GM19023 (cell line): ENCODE results near the gene FOXO1.

ENCODE experiments used
- ATAC-seq: cut with Tn5 transposase; IDR thresholded peaks from one replicate; pipeline ENCODE4 v1.9.1; 2021; ENCODE audit warnings: mild to moderate bottlenecking, moderate library complexity; ENCODE audit not compliant: unreplicated experiment

FOXO1 gene

DNA sequence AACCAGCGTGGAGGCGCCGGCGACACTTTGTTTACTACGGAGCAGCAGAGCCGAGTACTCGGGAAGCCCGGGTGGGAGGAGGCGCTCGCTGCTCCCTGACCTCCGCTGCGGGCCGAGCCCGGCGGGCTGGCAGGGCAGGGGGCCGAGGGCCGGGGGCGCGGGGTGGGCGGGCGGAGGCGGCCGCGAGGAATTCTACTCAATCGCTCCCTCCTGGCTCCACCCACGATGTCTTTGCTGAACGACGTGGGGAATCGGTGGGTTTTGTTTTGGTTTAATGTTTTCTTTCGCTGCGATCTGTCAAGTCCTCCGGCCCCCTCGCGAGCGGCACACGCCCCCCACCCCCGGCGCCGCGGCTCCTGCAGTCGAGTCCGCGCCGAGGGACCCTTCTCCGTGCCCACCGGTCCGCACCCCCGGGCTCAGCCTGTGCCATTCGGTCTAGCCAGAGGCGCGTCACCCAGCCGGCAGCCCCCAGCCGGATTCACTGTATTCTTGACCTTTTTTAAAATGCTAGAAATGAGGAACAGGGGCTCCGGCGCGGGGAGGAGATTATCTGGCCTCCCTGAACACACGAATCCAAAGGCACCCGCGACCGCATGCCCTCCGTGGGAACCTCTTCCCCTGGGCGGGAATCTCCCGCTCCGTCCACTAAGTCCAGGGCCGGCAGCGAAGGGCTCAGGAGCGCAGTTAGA is 636 bp upstream of the FOXO1 start:
- ATAC-seq, result peak; percentile 6

DNA sequence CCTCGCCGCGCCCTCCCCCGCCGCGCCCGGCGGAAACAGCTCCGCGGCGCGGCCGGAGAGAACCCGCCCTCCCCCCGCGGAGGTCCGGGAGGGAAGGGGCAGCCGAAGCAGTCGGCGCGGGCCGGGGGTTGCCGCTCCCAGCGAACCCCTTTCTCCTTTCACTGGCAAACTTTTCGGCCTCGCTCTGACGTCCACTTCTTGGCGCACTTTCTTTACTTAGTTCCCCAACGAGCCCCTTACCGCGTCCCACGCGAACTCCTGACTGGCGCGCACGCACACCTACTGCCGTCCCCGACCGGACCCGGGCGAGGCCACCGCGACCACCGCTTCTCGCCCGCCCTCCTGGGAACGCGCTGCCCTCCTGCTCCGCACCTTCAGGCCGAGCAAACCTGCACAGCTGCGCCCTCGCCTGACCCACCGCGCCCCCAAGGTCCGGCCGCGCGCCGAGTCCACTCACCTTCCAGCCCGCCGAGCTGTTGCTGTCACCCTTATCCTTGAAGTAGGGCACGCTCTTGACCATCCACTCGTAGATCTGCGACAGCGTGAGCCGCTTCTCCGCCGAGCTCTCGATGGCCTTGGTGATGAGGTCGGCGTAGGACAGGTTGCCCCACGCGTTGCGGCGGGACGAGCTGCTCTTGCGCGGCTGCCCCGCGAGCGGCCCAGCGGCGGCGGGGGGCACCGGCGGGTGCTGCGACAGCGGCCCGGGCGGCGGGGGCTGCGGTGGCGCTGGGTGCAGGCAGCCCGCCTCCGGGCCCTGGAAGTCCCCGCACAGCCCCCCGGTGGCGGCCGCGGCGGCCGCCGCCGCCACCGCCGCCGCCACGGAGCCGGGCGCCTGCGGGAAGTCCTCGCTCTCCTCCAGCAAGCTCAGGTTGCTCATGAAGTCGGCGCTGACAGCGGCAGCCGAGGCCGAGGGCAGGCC is 1.1 kb downstream of the FOXO1 start:
- ATAC-seq, result peak; percentile 7

DNA sequence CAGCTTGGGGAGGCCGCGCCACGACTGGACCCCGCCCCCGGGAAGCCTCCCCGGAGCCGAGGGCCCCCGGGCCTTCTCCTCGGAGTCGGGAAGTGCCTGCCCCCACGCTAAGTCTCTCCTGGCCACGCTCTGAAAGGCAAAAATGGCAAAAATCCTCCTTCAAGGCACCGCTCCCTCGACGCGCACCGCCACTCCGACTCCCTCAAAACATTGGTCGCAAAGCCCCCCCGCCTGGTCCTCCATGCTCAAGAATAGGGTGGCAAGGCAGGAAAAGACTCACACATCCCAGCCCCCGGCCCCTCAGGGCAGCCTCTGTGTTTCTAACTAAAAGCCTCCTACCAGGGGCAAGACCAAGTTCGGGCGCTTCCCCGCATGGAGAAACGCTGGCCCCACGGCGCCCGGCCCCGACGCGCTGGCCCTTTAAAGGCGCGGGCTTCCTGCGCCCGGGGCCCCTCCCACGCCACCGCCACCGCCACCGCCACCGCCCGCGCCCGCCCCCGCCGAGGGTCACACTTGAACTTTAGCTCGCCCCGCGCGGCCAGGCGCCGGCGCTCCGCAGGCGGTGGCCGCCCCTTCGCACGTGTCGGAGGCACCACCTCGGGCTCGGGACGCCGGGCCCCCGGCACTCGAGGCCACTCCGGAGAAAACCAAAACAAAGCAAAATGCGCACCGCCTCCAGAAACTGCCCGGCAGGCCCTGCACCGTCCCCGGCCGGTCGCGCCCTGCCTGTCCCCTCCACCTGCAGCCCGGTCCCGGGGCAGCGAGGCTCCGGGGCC is 1.9 kb downstream of the FOXO1 start:
- ATAC-seq, result peak; percentile 37

DNA sequence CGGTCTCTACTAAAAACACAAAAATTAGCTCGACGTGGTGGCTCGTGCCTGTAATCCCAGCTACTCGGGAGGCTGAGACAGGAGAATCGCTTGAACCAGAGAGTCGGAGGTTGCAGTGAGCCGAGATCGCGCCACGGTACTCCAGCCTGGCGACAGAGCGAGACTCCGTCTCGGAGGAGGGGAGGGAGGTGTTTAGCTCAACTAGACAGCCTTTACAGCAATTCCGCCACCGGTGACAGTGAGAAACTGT is 2.4 kb downstream of the FOXO1 start:
- peak; percentile 24 for ATAC-seq

DNA sequence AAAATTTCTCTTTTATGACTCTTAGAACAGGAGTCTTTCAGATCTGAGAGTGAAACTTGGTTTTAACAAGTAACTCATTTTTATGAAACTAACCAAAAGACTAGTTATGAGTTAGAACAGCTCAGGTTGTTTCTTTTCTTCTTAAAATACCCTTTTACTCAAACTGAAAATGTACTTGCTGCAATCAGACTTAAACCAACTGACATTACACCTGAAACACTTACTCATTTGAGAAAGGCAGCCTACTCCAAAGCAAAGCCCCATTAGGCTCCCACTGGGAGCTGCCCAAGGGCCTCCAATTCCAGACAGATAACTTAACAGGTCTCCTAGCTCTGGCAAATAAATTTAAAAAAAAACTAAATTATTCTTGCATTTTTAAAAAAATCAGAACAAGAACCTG is 3.6 kb downstream of the FOXO1 start:
- no peak for ATAC-seq

DNA sequence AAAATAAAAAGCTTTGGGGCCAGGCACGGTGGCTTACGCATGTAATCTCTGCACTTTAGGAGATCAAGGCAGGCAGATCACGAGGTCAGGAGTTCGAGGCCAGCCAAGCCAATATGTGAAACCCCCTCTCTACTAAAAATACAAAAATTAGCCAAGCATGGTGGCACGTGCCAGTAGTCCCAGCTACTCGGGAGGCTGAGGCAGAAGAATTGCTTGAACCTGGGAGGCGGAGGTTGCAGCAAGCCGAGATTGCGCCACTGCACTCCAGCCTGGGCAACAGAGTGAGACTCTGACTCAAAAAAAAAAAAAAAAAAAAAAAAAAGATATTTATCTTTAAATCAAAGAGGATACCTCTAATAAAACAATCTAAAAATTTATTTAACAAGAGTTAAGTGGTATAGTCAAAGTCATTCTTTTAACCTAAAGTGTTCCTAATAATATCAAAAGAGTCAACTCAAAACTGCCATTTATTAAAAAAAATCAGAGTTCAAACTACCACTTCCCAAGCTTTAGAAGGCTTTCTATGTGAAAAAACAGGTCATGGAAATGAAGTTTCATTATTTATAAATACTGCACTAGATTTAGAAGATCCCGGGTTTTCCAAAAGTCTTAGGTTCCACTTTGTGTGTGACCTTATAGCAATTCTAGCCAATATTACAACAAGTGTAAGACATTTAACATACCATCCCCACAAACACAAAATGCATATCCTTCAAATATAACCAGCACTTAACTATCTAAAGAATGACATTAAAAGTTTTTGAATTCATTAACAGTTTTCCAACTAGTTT is 4.4 kb downstream of the FOXO1 start:
- no peak for ATAC-seq

DNA sequence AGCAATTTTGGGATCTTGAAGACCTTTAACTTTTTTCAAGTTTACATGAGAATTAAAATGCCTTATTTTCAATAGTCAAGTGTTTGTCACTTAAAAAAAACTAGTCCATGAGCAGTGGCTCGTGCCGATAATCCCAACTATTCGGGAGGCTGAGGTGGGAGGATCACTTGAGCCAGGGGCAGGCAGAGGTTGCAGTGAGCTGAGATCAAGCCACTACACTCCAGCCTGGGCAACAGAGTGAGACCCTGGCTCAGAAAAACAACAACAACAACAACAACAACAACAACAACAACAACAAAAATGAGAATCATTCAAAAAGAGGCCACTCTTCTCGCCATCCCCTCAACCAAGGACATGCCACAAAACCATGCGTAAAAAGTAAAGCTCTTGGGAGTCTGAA is 5.7 kb downstream of the FOXO1 start:
- ATAC-seq, result no peak

DNA sequence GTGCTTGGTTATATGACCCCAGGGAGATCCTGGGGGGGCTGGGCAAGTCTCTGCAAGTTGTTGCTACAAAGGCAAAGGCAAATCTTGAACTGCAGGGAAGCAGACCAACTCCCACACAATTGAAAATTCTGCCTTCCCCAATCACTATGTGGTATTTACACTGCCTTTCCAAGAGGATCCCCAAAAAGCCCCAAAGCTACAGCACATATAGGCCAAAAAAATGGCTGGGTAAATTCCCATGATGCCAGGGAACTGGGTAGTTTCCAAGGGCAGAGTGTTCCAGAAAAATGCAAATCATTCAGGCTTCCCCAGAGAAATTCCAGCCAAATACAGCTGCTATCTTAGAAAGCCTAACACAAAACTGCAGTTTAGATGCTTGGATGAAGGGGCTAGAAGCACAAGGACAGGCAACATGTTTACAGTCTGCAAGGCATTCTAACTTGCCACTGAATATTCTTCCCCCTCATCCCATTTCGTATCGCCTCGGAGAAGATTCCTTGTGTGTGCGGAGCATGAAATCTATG is 6.2 kb downstream of the FOXO1 start:
- no peak for ATAC-seq

DNA sequence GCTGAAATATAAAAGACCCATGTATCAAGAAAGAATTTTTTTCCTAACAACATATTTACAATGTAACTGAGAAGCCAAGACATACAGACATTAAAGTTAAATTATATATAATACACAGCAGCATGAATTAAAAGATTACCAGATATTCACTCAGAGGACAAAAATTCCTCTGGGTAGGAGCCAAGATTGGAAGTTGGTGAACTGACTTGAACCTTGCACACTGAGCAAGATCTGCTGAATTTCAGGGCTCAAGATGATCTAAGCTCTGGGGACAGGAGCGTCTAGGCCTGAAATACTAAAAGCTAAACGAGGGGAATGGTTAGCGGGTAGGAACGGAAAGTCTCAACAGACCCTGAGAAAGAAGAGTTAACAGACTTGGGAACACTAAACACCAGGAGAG is 8.5 kb downstream of the FOXO1 start:
- ATAC-seq, result no peak

DNA sequence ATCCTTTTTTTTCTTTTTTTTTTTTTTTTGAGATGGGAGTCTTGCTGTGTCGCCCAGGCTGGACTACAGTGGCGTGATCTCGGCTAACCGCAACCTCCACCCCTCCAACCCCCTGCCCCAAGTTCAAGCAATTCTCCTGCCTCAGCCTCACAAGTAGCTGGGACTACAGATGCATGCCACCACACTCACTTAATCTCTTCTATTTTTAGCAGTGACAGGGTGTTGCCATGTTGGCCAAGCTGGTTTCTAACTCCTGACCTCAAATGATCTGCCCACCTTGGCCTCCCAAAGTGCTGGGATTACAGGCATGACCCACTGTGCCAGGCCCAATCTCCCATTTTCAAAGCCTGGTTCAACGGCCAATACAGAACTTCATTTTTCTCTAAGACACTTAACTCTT is 9.1 kb downstream of the FOXO1 start:
- no peak for ATAC-seq

DNA sequence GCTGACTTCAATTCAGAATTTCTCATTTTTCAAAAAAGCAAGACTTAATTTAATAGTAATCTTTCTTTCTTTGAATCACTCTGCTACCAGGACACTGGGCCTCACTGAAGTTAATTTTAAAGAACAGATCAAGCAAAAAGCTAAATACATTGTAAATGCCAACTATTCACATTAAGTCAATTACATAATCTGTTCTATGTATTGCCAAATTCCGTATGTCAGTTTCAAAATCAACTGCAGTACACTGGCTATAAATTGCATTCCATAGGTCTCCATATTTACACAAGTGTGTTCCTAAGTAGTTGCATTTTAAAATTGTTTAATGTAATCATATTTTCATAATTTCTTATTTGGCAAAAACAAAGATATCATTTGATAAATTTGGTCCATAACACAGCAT is 10.1 kb downstream of the FOXO1 start:
- ATAC-seq, result no peak

DNA sequence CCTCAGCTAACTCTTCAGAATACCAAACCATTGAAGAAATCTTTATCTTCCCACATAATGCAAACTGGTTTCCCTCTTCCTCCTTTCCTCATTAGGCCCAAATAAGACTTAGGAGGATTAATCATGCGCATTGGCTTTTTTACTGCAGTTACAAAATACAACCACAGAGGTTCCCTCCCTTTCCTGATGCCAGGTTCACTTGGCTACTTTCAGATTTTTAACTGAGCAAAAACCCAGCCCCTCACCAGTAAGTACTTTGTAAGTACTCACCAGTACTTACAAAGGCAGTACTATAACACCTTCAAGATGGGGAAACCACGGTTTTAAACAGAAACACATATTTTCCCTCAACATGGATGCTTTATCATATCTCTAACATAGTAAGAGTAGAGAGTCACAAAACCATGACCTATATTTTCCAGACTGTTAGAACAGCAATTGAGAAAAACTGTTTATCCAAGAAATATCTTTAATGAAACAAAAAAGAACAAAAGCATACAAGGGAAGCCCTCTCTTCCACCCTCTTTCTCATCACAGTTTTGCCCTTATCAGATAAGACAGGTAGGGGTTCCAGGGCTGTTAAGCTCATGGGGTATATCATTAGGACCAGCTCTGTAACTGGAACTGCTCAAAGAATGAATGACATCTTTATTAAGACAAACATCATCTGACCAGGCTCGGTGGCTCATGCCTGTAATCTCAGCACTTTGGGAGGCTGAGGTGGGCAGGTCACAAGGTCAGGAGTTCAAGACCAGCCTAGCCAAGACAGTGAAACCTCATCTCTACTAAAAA is 12.7 kb downstream of the FOXO1 start:
- ATAC-seq, result no peak

DNA sequence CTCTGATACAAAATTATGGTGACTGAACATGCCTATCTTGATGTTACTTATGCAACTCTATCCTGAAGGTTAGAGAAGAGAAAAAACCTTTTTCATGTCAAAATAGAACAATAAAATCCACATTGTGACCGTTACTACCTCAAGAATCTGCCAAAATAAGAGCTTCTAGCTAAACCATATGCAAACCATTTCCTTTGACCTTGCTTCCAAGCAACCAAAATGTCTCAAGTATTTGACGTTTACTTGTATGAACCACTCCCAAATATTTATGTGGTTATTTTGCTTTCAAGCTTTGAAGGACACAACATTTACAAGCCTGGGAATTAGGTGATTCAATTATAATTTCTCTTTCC is 13.9 kb downstream of the FOXO1 start:
- ATAC-seq, result peak; percentile 41

DNA sequence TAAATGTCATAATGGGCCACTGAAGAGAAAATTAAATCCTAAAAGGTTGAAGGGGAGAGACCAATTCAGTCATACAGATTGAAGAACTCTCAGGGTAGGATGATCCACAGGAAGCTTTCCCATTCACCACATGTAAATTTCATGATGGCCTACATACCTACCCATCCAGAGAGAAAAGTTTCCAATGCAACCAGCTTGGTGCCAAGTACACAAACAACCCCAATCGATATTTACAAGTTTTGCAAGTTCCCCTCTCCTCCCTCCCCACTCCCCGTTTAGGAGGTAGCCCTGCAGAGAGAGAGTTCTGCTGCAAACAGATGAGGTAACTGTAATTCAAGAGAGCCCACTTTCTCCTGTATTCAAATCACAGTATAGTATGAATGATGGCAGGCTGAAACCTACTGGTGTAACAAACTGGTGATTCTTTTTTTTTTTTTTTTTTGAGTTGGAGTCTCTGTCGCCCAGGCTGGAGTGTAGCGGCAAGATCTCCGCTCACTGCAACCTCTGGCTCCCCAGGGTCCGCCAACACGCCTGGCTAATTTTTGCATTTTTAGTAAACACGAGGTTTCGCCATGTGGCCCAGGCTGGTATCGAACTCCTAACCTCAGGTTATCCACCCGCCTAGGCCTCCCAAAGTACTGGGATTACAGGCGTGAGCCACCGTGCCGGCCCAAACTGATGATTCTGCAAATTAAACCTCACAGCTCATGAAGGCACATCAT is 14.4 kb downstream of the FOXO1 start:
- peak; percentile 34 for ATAC-seq

DNA sequence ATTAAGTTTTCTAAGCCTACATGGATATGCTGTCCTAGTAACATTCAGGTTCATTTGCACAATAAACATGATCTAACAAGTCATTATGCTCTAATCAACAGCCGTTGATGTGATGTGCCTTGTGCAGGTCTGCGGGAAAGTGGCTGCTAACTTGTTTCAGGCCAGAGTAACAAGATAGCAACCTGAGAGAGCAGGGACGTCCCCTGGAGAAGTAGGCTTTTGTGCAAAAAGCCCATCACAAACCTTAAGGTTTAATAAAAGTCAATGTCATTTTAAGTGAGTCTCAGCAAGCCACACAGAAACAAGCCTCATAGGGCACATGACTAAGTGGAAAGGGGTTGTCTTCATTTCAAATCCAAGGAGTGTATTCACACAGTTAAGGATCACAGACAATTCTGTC is 17.6 kb downstream of the FOXO1 start:
- no peak for ATAC-seq

DNA sequence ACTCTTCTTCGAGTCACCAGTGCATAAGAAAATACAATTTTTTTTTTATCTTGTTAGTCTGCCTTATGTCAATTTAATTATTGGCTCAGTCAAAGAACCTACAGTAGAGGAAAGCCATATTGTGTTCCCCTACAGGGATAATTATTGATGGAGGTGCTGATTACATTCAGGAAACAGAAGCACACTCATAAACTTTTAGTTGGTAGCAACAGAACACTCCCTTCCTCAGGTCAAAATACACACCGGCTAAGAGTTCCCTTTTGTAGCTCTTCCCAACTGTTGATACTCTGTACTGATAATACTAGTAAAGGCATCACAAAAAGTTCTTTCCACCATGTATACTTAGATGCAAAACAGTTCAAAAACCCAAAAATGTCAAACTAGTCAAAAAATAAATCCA is 18.4 kb downstream of the FOXO1 start:
- ATAC-seq, result no peak

DNA sequence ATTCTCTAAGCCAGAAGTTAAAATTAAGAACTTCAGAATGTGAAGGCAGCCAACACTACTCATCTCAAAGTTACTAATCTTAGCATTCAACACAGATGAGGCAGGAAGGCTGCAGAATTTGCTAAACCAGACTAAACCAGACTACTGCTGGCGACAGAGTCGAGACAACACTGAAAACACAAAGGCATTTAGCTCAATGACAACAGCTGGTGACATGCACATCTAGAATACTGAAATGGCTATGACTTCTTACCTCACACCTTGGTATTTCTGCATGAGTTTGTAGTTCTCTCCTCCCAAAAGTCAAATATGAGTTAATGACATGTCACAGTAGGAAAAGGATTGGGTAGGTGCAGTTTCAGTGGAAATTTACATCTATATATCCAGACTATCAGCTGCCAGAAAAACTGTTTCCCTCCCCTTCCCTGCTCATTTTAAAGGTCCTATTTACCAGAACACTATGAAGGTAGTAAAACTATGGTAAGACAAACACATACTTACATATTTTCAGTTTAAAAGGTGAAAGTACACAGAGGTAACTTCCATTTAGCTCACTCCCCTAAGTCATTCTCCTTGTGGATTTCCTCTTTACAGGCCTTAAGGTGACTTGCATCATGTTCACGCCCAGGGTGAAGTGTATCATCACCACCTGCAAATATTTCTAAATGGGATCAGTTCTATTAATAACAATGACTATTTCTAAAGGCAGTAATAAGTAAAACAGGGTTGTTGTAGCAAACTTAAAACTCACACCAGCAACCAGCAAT is 21.4 kb downstream of the FOXO1 start:
- ATAC-seq, result no peak

DNA sequence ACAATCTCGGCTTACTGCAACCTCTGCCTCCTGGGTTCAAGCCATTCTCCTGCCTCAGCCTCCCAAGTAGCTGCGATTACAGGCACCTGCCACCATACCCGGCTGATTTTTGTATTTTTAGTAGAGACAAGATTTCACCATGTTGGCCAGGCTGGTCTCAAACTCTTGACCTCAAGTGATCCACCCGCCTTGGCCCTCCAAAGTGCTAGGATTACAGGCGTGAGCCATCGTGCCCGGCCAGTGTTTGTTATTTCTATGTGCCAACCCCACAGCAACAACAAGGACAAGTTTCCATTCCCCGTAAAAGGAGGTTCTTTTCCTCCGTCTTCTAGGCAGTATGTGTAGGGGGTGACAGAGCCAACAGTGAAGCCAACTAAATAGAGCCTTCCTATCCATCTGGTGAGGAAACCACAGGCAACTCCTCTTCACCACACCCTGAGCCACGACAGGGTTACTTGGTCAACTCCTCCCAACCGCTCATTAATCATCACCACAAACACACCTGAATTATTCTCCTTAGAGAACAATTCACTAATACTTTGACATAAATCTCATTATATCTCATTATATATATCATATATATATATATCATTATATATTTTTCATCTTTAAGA is 25.5 kb downstream of the FOXO1 start:
- no peak for ATAC-seq
